Tongue (tissue), 2 donors: ENCODE results near the gene MED4. TPM values are rescaled to one million over a fixed set of nuclear protein-coding genes. Genes with fewer than 3 reads are reported as not detected.

Experiments used
- DNase-seq: peaks from one replicate; pipeline ENCODE4 v3.0.0-alpha.2; 2015
- total RNA-seq: library from RNA; depleted of rRNA; stranded (reverse); fragments of >200 nt; gene quantifications from one replicate; pipeline ENCODE4 v1.2.3, GENCODE V29; 2014

MED4 gene
- 53.3 TPM for total RNA-seq

DNA sequence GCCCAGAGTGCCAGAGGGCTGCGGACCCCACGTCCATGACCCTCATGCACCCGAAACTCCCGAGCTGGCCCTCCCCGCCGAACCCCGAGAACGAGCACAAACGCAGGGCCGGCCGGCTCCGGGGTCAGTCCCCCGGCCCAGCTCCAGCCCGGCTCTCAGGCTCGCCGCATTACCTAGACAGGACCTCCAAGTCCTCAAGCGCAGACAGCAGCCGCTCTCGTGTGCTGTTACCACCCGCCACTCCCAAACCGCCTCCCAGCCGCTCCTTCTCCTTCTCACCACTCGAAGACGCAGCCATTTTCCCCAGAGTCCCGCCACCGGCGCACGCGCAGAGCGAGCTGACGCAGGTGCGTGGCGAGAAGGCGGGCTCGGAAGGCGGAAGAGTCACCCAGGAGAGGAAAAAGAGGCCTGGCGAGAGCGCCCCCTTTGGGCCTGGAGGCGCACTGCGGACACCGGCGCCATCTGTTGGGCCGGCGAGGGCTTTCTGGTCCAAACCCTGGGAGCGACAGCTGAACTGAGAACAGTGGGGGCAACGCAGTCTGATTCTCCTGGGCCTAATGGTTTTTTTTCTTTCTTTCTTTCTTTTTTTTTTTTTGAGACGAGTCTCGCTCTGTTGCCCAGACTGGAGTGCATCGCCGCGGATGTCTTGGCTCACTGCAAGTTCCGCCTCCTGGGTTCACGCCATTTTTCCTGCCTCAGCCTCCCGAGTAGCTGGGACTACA lies at the start of gene MED4:
MED4 (minus strand) TSS at position 324 of the 722 bp plus-strand sequence; CDS start at position 298, 26 bp downstream.
- DNase-seq: peak; percentile 98

- DNase-seq: peak; percentile 46
Measured at GRCh38 chr13:48144413-48145035, 49.6 kb upstream of the MED4 start.

DNA sequence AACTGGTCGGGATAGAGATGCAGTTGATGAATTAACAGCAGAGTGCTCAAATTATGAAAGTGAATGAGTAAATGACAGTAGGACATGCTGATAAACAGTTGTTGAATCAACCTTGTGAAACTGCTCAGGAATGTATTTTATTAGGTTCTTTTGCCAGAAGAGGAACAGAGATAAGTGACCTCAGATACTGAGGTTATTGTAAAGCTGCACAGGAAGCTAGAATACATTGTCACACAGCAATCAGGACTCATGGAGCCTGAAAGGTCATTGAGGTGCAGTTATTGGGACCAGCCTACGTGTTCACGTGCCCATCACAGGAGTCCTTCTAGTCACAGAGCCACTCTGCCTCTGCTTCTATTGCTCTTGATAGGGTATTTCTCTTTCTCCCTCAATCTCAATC lies 47.5 kb upstream of the MED4 start:
- DNase-seq: no peak

DNA sequence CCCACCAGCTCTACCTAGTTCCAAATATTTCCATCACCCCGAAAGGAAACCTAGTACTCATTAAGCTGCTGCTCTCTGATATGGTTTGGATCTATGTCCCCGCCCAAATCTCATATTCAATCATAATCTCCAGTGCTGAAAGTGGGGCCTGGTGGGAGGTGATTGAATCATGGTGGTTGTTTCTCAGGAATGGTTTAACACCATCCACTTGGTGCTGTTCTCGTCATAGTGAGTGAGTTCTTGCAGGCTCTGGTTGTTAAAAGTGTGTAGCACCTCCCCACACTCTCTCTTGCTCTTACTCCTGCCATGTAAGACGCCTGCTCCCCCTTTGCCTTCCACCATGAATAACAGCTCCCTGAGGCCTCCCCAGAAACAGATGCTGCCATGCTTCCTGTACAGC lies 43.4 kb upstream of the MED4 start:
- no peak for DNase-seq

- no peak for DNase-seq
Measured at GRCh38 chr13:48132961-48133360, 38.1 kb upstream of the MED4 start.

- DNase-seq: no peak
Measured at GRCh38 chr13:48131533-48131932, 36.6 kb upstream of the MED4 start.

GRCh38 chr13:48126944-48127830 lies 32.3 kb upstream of the MED4 start:
- DNase-seq: peak; percentile 81

- DNase-seq: peak; percentile 69
Measured at GRCh38 chr13:48125794-48126228, 30.9 kb upstream of the MED4 start.

GRCh38 chr13:48123812-48124211 lies 28.9 kb upstream of the MED4 start:
- no peak for DNase-seq

- no peak for DNase-seq
Measured at GRCh38 chr13:48121733-48122132, 26.8 kb upstream of the MED4 start.

DNA sequence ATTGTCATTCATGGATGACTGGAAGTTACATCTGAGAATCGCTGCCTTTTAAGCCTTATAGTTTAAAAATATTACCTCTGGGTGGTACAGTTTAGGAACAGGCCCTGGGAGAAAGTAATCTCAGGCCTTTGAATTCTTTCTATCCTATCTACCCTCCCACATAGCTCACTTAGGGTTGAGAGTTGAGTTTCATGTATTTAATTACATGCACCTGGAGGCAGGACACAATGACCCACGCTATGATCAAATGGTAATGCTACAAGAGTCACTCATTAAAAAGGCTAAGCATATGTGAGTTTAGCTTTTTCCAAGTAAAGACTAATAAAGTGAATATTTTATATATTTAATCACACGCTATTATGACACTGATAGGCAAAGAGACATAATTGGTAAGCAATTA lies 25.3 kb upstream of the MED4 start:
- no peak for DNase-seq

- no peak for DNase-seq
Measured at GRCh38 chr13:48118030-48118429, 23.1 kb upstream of the MED4 start.

DNA sequence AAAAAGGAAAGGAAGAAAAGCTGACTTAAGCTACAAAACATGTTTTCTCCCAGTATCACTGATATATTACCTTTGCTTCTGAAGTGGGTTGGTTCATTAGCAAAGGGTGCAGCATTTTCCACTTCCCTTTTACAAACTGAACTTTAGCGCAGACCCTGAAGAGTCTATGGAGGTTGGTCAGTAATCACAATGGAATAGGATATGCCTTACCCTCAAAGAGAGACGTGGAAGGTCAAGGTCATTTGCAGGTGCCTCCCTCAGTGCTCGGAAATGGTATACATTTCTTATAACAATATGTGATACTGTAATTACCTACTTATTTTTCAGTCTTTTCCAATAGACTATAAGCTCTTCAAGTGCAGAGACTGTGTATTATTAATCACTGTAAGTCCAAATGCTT lies 21.9 kb upstream of the MED4 start:
- no peak for DNase-seq

- no peak for DNase-seq
Measured at GRCh38 chr13:48113756-48114130, 18.8 kb upstream of the MED4 start.

DNA sequence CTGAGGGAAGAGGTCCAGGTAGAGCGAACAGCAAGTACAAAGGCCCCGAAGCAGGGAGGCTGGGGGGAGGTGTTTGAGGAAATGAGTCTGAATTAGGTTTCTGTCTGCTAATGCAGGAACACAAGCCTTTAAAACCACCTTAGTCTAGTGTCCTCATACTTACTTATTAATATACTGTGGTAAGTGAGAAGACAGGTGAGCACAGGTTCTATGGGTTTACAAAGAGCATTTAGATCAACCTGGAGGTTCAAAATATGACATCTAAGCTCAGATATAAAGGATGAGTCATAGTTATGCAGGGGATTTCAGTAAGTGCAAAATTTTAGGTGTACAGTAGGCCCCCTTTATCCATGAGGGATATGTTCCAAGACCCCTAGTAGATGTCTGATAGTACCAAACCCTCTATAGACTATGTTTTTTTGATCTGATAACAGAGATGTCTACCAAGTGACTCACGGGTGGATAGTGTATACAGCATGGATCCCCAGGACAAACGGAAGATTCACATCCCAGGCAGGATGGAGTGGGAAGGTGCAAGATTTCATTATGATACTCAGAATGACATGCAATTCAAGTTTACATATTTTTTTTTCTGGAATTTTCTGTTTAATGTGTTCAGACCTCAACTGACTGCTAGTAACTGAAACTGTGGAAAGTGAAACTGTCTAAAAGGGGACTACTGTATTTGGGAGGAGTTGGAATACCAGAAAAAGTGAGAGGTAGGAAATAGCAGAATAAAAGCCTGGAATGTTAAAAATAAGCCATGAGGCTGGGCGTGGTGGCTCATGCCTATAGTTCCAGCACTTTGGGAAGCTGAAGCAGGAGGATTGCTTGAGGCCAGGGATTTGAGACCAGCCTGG lies 18.2 kb upstream of the MED4 start:
- DNase-seq: no peak

- DNase-seq: peak; percentile 35
Measured at GRCh38 chr13:48110931-48111721, 16.2 kb upstream of the MED4 start.

GRCh38 chr13:48110132-48110868 lies 15.4 kb upstream of the MED4 start:
- peak; percentile 29 for DNase-seq

DNA sequence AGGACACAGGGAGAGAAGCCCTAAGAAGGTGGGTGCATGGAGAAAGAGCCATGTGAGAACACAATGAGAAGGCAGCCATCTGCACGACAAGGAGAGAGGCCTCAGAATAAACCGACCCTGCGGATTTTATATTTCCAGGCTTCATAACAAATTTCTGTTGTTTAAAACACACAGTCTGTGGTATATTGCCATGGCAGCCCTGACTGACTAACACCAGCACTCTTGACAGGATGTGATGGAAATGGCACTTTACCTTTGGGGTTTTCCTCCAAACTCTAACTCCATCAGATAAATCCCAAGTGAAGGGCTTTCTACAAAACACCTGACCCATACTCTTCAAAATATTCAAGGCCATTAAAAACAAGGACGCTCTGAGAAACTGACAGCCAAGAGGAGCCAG lies 13.2 kb upstream of the MED4 start:
- DNase-seq: no peak

DNA sequence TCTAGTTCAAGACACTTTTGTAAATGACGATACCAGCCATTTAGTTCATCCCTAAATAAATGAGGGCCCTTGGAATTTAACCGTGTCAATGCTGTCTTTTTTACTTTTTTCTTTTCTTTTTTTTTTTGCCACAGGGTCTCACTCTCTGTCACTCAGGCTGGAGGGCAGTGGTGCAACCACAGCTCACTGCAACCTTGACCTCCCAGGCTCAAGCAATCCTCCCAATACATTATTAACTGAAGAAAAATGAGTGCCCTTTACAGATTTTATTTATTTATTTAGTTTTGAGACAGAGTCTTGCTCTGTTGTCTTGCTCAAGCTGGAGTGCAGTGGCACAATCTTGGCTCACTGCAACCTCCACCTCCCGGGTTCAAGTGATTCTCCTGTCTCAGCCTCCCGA lies 2.9 kb upstream of the MED4 start:
- no peak for DNase-seq

DNA sequence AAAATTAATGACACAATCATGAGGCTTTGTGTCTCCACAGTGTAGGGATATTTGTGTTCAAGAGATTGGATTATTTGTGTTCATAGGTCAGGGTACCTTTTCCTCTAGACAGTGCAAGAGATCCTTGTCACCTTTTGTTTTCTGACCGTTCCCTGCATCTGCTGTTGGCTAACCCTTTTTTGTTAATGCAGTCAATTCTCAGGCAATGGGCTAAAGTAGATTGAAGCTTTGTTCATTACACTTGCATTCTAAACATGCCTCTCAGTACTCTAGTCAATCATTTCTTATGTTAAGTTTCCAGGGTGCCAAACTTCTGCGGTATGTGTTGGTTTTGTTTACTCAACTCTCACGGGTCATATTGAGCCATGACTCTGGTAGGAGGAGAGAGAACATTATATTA lies 1.8 kb upstream of the MED4 start:
- DNase-seq: no peak

- DNase-seq: peak; percentile 48
Measured at GRCh38 chr13:48094404-48094780, 512 bp downstream of the MED4 start.
